Endothelial cell of umbilical vein (primary cell): ENCODE data around the gene NODAL.

Experiments
- CTCF ChIP-seq, 2 donors: IDR thresholded peaks; 1 replicate in 1 of 2; 2 replicates in 1 of 2; pipeline ENCODE4 v1.5.1; 2011; ENCODE audit warnings: low read length in 2 of 2, mild to moderate bottlenecking in 2 of 2, moderate library complexity in 2 of 2, control low read depth in 1 of 2, inconsistent platforms in 1 of 2, low read depth in 1 of 2; ENCODE audit not compliant: insufficient read depth in 1 of 2; ENCODE audit errors: extremely low read depth in 1 of 2
- EZH2 ChIP-seq: IDR thresholded peaks from 2 replicates; pipeline ENCODE4 v1.6.1; 2012; ENCODE audit warnings: borderline replicate concordance, low read depth, mild to moderate bottlenecking, moderate library complexity, low read length, inconsistent platforms; ENCODE audit not compliant: severe bottlenecking
- FOS ChIP-seq: IDR thresholded peaks from 2 replicates; pipeline ENCODE4 v1.6.1; 2011; ENCODE audit warnings: mild to moderate bottlenecking, low read length, moderate library complexity, borderline replicate concordance; ENCODE audit not compliant: insufficient read depth
- MYC ChIP-seq: IDR thresholded peaks from one replicate; pipeline ENCODE4 v1.6.1; 2011; ENCODE audit warnings: mild to moderate bottlenecking, low read depth, low read length

GRCh38 chr10:70409772-70410171, 31.7 kb downstream of the NODAL start:
- TF ChIP-seq FOS, result no peak
- no peak for TF ChIP-seq CTCF (IDR thresholded peaks at IDR 0.05; ENCODE audit: extremely low read depth in 1 of 2, insufficient read depth in 1 of 2, low read depth in 1 of 2, low read length in 2 of 2)
- no peak for TF ChIP-seq EZH2
- TF ChIP-seq MYC, result no peak
